ENCODE data around the gene CERT1. TPM values are rescaled to one million over a fixed set of nuclear protein-coding genes. Genes with fewer than 3 reads are reported as not detected.

CERT1 gene
- total RNA-seq, 1 experiment from 2014 or later, result 50.2 TPM

DNA sequence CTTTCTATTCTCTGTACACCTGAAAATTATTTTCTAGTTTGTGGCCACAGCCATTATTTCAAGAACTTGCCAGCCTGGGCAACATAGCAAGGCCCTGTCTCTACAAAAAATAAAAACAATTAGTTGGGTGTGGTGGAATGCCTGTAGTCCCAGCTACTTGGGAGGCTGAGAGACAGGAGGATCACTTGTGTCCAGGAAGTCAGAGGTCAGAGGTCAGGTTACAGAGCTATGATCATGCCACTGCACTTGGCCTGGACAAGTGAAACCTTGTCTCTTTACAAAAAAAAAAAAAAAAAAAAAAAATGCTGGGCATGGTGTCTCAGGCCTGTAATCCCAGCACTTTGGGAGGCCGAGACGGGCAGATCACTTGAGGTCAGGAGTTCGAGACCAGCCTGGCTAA, 116.2 kb downstream of the CERT1 start:
- Histone ChIP-seq H2BK120ac (ENCODE audit: low read depth, low read length, poor library complexity, severe bottlenecking) (no peak overlapping the region), H3K27ac (ENCODE audit: insufficient read length, low read depth, low read length) (no peak overlapping the region), H4K5ac (ENCODE audit: insufficient read length, low read depth, low read length) (no peak overlapping the region), H4K8ac (replicated peaks; ENCODE audit: insufficient read length, low read depth, low read length) (no peak overlapping the region), H2AK5ac (ENCODE audit: insufficient read length, low read length) (no peak overlapping the region), H2BK12ac (ENCODE audit: insufficient read length, low read depth, low read length) (no peak overlapping the region), H3K18ac (ENCODE audit: insufficient read length, low read depth, low read length) (no peak overlapping the region), H3K4me2 (ENCODE audit: insufficient read depth, insufficient read length, low read length) (no peak overlapping the region), H3K9me3 (ENCODE audit: control insufficient read depth, low read depth, low read length) (no peaks in the 10 kb centered on the region), H3K4ac (ENCODE audit: low read depth, low read length) (no peak overlapping the region), H3K79me2 (ENCODE audit: insufficient read depth, low read length) (no peaks in the 10 kb centered on the region), H3K79me1 (ENCODE audit: insufficient read depth, low read depth, low read length, poor library complexity, severe bottlenecking) (no peaks in the 10 kb centered on the region), H3T11ph (ENCODE audit: low read length) (no peak overlapping the region), H3K23ac (ENCODE audit: insufficient read length, low read depth, low read length) (no peak overlapping the region), H3K14ac (ENCODE audit: insufficient read depth, low read length) (no peak overlapping the region), H4K91ac (ENCODE audit: insufficient read length, low read depth, low read length) (no peak overlapping the region), H4K20me1 (ENCODE audit: control insufficient read depth, insufficient read depth, insufficient read length) (no peaks in the 10 kb centered on the region), H2BK5ac (ENCODE audit: insufficient read length, low read length) (no peak overlapping the region), H2AFZ (ENCODE audit: low read length) (no peak overlapping the region), H3K4me1 (ENCODE audit: insufficient read depth, low read length) (no peaks in the 10 kb centered on the region; the same call in 1 of the 2 replicates), H2BK15ac (ENCODE audit: low read depth, low read length) (no peak overlapping the region), H3K56ac (ENCODE audit: insufficient read length, low read depth, low read length) (no peak overlapping the region), H3K23me2 (ENCODE audit: insufficient read length, low read depth, low read length, poor library complexity, severe bottlenecking) (no peaks in the 10 kb centered on the region), H3K27me3 (ENCODE audit: insufficient read depth, low read length) (no peaks in the 10 kb centered on the region), H2BK20ac (ENCODE audit: low read depth, low read length, poor library complexity, severe bottlenecking) (no peak overlapping the region), H3K9ac (ENCODE audit: extremely low read depth, insufficient read length, low read length) (no peak overlapping the region)
- no peak overlapping the region for H3K27ac Mint-ChIP-seq
- H3K27me3 Mint-ChIP-seq (ENCODE audit: low read depth), result no peaks in the 10 kb centered on the region
- H3K36me3 Mint-ChIP-seq (ENCODE audit: insufficient read depth in 1 of 3, low read depth in 3 of 3), result peaks cover 0 to 13% (median 0%) of the 10 kb centered on the region in 3 experiments; a peak in 1 of 7 replicates
- no CpG with 5 or more reads among the region's 3 CpGs for WGBS (ENCODE audit: extremely low coverage, insufficient read length, low lambda C conversion rate)
- peaks cover 5 to 6% of the 10 kb centered on the region in 2 experiments; a peak in 3 of 4 replicates for H3K4me1 Mint-ChIP-seq
- DNase-seq, result no peak
- H3K4me3 Mint-ChIP-seq, result no peak overlapping the region
- H3K9me3 Mint-ChIP-seq, result no peaks in the 10 kb centered on the region
- TF ChIP-seq, protein P1, sequence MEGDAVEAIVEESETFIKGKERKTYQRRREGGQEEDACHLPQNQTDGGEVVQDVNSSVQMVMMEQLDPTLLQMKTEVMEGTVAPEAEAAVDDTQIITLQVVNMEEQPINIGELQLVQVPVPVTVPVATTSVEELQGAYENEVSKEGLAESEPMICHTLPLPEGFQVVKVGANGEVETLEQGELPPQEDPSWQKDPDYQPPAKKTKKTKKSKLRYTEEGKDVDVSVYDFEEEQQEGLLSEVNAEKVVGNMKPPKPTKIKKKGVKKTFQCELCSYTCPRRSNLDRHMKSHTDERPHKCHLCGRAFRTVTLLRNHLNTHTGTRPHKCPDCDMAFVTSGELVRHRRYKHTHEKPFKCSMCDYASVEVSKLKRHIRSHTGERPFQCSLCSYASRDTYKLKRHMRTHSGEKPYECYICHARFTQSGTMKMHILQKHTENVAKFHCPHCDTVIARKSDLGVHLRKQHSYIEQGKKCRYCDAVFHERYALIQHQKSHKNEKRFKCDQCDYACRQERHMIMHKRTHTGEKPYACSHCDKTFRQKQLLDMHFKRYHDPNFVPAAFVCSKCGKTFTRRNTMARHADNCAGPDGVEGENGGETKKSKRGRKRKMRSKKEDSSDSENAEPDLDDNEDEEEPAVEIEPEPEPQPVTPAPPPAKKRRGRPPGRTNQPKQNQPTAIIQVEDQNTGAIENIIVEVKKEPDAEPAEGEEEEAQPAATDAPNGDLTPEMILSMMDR (conservative IDR thresholded peaks at IDR 0.05), result no peak

All from H9 (cell line).